NCI-H345 treated with DMSO at 0.1 percent for 48 hours (cell line): ENCODE results near the gene ABCC2.
"Not testable (repeated sequence)": the region's sequence is repeated elsewhere in the genome, so short reads cannot be mapped to it uniquely, and the experiment has no call there.

Experiments used
- DNase-seq: peaks from one replicate; lab custom pipeline; 2025; ENCODE audit not compliant: unreplicated experiment; lab: John Stamatoyannopoulos, UW

Gene ABCC2

DNA sequence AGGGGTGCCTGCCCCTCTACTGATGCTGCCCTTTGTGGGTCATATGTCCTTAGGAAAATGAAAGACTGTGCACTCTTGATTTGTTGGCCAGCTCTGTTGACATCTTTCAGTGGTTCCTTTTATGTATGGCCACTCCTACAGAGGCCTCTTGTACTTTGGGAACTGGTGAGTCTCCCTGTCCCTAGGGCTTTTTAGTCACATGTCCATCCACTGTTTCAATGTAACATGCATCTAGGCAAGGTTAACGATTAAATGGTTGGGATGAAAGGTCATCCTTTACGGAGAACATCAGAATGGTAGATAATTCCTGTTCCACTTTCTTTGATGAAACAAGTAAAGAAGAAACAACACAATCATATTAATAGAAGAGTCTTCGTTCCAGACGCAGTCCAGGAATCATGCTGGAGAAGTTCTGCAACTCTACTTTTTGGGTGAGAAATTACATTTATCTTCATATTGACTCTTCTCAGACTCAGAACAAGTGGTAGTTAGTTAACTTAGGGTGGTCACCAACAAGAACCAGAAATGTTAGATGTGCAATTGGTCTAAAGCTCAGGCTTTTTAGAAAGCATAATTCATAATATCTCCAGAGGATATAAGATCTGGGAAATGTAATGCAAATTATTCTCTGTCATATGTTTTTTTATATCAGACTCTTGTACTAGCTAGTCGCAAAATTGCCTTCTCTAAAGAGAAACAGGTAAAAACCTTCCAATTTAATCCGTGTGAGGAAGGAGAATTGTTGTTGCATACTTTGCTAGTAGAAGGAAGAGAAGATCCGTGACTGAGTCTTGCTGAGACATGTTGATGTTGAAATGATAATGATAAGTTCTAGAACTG is at the start of gene ABCC2:
ABCC2 (plus strand) TSS at position 194 of the 840 bp plus-strand sequence; CDS start at position 399, 205 bp downstream.
- DNase-seq, result no peak

DNA sequence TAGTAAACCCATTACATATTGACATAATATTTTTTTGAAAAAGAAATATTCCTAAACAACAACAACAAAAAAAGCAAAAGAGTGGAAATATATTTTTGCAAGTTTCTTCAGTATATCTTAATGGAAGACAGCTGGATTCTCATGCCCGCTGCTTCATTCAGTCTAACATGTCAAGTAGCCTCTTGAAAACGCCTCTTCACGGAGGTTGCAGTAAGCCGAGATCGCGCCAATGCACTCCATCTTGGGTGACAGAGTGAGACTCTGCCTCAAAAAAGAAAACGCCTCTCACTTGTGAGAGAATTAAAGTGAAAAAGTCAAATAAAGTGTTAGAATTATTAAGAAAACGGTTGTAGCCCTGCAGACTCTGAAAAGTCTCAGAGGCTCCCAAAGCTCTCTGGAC is 49.1 kb upstream of the ABCC2 start:
- no peak for DNase-seq

DNA sequence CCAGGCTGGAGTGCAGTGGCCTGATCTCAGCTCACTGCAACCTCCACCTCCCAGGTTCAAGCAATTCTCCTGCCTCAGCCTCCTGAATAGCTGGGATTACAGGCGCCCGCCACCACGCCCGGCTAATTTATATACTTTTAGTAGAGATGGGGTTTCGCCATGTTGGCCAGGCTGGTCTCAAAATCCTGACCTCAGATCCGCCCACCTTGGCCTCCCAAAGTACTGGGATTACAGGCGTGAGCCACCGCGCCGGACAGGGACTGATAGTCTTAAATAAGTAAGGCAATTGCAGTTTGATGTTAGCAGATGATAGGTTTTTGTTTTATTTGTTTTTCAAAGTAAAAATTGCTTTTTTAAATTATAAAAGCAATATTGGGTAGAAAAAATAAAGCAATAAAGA is 48.3 kb upstream of the ABCC2 start:
- not testable (repeated sequence) for DNase-seq

DNA sequence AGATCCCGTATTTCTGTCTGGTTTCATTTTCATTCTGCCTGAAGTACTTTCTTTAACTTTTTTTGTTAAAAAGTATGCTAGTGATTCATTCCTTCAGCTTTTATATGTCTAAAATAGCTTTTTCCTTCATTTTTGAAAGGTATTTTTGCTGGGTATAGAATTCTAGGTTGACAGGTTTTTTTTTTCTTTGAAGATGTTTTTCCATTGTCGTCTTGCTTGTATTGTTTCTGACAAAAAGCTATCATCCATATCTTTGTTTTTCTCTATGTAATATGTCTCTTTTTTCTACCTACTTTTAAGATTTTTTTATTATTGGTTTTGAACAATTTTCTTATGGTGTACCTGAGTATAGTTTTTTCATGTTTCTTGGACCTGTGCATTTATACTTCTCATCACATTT is 42.2 kb upstream of the ABCC2 start:
- DNase-seq, result no peak

DNA sequence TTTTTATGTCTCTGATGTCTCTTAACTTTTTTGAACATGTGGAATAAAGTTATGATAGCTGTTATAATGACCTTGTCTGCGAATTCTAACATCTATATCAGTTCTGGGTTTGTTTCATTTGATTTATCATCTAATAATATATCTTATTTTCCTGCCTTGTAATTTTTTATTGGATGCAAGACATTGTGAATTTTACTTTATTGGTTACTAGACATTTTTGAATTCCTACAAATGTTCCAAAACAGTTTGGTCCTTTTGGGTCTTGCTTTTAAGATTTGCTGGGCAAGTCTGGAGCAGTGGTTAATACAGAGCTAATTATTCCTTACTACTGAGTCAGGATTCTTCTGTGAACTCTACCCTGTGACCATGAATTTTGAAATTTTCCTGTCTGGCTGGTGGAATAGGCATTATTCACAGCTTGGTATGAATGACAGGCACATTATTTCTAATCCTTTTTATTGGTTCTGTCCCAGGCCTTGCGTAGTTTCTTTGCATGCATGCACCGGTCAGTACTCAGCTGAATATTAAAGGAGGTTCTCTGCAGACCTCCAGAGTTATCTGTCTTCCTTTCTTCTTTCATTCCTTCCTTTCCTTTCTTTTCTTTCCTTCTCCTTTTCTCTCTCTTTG is 41.4 kb upstream of the ABCC2 start:
- no peak for DNase-seq

DNA sequence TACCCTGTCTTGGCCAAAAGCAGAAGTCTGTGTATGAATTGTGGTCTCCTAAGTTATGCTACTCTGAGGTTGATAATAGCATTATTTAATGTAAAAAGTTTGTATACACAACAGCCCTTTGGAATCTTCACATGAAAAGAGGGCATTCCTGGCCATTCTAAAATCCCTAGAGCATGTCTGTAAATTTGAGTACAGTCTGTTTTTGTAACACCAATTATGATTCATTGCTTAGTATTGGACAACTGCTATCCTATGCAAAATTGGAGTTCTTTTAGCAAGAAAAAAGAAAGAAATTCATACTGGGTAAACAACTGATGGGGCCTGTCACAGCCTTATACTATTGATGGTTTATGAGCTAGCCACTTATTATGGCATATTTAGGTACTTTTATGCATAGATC is 40.2 kb upstream of the ABCC2 start:
- DNase-seq, result no peak

DNA sequence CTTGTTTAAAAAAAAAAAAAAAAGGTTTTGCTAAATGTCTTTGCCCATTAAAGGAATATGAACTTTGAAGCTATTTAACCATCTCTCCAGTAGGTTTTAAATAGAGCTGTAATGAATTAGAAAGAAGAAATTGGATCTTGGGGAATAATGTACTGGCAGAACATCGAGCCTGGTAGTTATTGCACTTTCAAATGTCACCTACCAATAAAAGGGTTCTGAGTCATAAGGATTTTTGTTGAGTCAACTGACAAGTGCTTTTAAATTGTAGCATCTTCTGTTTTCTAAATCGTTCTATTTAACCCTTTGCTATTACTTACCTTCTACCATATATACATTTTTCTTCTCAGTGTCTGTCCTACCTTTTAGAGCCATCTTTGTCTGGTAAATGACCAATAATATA is 39.7 kb upstream of the ABCC2 start:
- DNase-seq, result no peak

DNA sequence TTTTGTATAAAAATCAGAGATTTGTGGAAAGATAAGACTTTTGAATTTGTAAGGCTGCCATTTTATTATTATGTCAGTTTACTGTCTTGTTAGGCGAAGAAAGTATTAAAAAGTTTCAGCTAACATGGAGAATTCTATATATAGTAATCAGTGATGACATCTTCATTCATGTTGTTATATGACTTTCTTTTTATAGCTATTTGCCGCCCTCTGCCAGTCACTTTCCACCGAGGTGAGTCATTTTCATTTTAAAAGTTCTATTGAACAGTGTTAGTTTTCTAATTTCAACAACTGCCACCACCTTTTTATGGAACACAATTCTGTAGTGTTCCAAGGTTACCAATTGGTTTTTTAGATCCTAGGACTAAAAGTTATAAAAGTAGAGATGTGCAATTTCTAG is 38.6 kb upstream of the ABCC2 start:
- no peak for DNase-seq

DNA sequence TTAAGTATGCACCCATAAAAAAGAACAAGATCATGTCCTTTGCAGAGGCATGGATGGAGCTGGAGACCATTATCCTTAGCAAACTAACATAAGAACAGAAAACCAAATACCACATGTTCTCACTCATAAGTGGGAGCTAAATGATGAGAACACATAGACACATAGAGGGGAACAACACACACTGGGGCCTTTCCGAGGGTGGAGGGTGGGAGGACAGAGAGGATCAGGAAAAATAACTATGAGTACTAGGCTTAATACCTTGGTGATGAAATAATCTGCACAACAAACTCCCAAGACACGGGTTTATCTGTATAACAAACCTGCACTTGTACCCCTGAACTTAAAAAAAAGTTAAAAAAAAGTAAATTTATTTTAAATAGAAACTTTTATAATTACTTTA is 36.3 kb upstream of the ABCC2 start:
- DNase-seq, result not testable (repeated sequence)

DNA sequence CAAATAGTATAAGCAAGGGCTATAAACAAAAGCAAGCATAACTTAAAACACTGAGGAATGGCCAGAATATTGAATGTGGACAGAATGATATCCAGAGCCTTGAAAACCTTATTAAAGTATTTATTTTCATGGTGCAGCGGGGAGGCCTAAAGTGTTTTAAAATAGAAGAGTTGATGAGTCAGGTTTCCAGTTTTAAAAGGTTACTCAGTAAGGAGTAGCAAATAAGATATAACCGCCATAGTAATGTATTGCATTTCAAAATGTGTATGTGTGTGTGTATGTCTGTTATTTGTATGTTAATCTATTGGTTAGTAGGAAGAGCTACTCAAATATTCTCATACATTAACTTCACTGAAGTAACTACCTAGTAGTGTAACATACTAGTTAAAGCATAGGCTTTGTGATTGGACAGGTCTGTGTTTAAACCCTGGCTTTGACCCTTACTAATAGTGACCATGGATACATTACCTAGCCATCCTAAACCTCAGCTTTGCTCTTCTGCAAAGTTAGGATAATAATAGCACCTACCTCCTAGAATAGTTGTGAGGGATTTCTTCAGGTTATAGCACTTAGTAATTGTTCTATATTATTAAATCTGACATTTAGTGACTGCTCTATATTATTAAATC is 33.5 kb upstream of the ABCC2 start:
- DNase-seq, result no peak

DNA sequence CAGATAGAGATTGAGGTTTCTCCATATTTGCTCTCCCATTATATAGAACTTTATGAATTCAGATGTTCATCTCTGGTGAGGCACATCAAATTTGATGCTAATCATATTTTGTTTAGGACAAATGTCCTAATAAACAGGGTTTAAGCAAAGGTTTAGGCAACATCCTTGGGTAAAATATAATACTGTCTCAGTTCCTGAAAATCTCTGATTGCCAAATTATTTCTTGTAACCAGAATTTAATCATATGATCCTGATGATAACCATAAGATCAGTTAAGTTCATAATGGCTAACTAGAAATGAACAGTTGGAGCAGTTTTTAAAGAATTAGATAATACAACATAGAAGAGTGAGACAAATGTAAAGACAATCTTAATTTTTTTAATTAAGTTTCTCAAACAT is 31.8 kb upstream of the ABCC2 start:
- no peak for DNase-seq

DNA sequence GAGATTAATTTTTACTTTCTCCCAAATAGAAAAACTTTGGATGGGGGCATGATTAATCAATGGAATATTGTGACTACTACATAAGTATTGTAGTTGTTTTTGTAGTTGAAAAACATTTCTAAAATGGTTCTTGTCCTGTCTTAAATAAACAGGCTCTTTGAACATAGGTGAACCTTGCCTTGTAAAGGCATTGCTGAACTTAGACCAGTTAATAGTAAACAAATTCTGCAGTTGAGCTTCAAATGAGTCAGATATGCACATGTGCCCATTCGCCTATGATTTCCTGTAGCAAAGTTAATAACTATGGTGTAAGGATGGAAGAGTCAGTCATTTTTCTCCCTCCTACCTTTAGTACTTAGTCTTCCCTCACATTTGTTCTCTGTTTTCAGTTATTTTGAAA is 27.8 kb upstream of the ABCC2 start:
- DNase-seq, result no peak

DNA sequence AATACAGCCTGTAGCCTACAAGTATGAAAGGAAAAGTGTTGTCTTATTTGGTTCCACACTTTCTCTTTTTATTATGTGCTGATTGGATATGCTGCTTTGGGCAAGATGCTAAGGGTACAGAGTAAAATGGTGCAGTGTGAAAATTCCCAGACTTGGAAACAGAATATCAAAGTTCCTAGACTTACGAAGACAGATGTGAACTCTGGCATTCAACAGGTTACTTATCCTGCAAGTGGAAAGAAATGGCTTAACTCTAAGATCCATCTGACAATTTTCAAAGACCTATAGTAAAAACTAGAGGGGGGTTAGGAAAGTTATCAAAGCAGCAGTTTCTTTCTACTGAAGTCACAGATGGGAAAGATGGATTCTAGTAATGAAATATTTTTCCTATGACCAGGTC is 26.3 kb upstream of the ABCC2 start:
- DNase-seq, result no peak

DNA sequence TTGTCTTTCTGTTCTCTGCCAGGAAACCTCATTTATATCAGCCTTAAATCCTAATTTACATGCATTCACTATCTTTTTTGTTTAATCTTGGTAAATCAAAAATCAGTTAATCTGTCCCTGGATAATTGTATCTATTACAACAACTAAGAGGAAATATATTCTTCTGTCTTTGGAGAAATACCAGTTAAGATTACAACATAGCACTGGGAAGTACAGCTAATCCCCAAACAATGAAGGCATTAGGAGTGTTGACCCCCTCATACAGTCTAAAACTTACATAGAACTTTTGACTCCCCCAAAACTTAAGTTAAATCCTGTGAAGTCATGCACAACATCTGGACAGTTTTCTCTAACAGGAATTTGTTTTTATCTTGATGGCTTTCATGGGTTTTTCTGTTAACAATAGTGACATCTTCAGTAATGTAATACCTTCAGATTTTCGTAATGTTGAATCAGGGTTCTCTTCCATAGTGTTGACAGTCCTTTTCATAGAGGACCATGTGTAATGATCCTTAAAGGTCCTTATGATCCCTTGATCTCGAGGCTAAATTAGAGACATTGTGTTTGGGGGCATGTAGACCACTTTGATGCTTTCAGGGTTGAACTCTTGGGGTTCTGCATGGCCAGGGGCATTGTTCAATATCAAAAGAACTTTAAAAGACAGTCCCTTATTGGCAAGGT is 24.1 kb upstream of the ABCC2 start:
- DNase-seq, result no peak

DNA sequence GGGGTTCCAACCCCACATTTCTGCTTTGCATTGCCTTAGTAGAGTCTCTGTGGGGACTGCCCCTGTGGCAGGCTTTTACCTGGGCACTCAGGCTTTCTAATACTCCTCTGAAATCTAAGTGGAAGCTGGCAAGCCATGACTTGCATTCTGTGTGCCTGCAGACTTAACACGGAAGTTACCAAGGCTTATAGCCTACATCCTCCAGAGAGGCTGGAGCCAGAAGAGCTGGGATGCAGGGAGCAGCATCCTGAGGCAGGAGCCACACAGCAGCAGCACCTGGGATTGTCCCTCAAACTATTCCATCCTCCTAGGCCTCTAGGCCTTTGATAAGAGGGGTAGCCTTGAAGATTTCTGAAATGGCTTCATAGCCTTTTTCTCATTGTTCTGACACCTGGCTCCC is 22.1 kb upstream of the ABCC2 start:
- no peak for DNase-seq

DNA sequence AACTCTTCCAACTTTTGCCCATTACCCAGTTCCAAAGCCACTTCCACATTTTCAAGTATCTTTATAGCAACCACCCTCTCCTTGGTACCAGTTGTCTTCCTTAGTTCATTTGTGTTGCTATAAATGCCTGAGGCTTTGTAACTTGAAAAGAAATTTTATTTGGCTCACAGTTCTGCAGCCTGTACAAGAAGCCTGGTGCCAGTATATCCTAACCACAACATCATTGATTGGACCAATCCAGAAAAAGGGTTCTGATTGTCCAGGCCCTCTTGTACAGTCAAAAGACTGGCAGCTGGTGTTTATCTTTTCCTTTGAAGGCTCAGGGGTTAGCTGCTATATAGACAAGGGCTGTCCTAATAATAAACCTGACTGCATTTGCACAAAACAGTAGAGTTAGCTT is 21.1 kb upstream of the ABCC2 start:
- DNase-seq, result no peak

DNA sequence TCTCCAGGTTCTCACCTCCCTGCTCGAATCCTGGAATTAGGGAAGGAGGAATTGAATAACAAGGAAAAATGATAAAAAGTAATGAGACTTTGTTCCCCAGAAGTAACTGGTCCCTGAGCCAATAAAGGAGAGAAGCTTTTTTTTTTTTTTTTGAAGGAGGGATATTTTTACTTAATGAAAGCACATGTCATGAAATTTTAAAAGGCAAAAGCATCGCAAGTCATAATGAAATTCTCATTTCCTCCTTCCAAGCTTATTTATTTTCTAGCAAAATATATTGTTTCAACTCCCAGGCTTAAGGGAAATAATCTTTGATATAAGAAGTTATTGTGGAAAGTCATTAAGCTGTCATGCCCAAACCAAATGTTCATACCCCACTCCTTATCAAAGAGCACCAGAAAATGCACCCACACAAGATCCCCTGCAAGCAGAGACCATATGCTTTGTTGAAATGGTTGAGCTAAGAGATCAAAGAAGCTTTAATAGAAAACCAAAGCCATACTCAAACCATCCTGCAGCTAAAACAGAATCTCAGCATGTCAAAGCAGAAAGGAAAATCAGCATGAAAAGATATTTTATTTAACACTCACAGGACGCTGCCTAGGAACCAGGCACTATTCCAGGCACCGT is 16.7 kb upstream of the ABCC2 start:
- DNase-seq, result no peak

DNA sequence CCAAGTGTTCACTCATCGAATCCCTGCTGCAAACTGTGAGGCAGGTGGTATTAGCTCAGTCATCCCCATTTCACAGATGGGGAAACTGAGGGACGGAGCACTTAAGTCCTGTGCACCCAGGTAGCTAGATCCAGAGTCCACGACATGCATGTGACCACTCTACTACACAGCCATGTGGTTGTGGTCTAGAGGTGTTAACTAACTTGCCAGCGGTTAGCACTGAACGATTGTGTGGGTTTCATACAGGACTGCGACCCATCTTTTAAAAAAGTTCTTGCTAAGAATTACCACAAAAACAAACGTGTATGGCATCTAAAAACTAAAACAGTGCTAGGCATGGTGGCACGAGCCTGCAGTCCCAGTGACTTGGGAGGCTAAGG is 16.1 kb upstream of the ABCC2 start:
- DNase-seq, result no peak

DNA sequence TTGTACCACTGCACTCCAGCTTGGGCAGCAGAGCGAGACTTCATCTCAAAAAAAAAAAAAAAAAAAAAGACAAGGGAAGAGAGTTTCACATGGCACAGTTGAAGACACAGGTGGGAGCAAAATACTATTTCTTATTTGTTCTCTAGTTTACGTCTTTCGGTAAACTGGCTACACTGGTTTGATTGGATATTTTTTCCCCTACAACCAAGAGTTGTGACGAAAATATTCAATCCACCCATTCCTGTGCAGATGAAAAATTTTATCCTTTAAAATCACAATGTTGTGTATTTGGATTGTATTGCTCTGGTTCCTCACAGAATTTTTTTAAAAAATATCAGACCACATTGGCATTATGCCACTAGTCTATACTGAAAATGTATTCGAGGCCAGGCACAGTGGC is 14.5 kb upstream of the ABCC2 start:
- DNase-seq, result no peak

DNA sequence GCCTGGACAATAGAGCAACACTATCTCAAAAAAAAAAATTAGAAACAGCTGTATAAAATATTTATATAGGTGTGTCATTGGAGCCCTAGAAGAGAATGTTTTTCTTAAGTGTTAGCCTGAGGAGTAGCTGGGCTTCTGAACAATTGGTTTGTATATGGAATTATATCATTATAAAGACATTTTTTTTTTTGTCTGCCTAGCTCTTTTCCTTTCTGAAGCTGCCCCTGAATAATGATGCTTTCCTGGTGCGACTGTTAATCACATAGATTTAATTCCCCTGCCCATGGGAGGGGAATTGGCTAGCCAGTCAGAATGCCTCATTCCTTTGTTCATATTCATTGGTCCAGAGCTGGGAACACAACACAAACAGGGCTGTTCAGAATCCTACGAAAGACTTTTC is 13.9 kb upstream of the ABCC2 start:
- no peak for DNase-seq

DNA sequence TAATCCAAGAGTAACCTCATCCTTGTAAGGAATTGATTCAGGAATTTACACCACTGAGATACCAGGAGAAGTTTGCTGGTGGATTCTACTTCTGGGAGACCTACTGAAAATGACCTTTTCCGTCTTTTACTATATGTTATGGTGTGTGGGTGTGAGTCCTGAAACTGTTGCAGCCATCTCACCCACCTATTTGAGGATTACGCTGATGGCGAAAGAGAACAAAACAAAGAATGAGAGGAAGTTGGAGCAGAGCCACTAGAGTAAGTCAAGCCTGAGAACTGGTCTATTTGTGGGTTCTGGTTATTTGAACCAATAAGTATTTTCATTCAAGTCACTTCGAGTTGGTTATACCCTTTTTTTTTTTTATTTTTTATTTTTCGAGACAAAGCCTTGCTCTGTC is 12.7 kb upstream of the ABCC2 start:
- no peak for DNase-seq
